Neutrophil (primary cell): Measurements from ENCODE around the gene ABL1.

Experiments
- H3K27ac ChIP-seq: fragments of 200-600 bp; sonication (generic); 2 replicates; pipeline ENCODE4 v1.5.1; 2016; ENCODE audit warnings: mild to moderate bottlenecking, moderate library complexity
- H3K27me3 ChIP-seq: fragments of 200-600 bp; sonication (generic); 2 replicates; pipeline ENCODE4 v1.6.0; 2016; ENCODE audit warnings: mild to moderate bottlenecking
- H3K36me3 ChIP-seq: fragments of 200-600 bp; sonication (generic); 2 replicates; pipeline ENCODE4 v1.5.1; 2017
- H3K4me1 ChIP-seq, 2 experiments: fragments of 200-600 bp in 1 of 2; sonication (generic) in 1 of 2; 1 replicate in 1 of 2; 2 replicates in 1 of 2; pipeline versions ENCODE4 v1.5.1 to v1.6.1; 2013 to 2016; ENCODE audit warnings: low read depth in 1 of 2, low read length in 1 of 2, mild to moderate bottlenecking in 1 of 2, moderate library complexity in 1 of 2; ENCODE audit not compliant: control insufficient read depth in 1 of 2, insufficient read depth in 1 of 2
- H3K4me3 ChIP-seq, 2 experiments: fragments of 200-600 bp in 1 of 2; sonication (generic) in 1 of 2; 1 replicate in 1 of 2; 2 replicates in 1 of 2; pipeline ENCODE4 v1.5.1; 2013 to 2016; ENCODE audit warnings: low read depth in 1 of 2, low read length in 1 of 2, mild to moderate bottlenecking in 1 of 2, moderate library complexity in 1 of 2
- H3K9me3 ChIP-seq: fragments of 200-600 bp; sonication (generic); 2 replicates; pipeline ENCODE4 v1.5.1; 2016
- CTCF ChIP-seq: fragments of 200-600 bp; sonication (generic); IDR thresholded peaks from 2 replicates; pipeline ENCODE4 v1.5.1; 2016; ENCODE audit warnings: antibody characterized with exemption

ABL1 gene

GRCh38 chr9:130879863-130880411, 44.9 kb downstream of the ABL1 start:
- Histone ChIP-seq H3K9me3 (no peaks in the 10 kb centered on the region), H3K27me3 (no peaks in the 10 kb centered on the region), H3K36me3 (peaks cover 68% of the 10 kb centered on the region), H3K4me1 (no peaks in the 10 kb centered on the region), H3K27ac (no peak overlapping the region), H3K4me3 (no peak overlapping the region)
- TF ChIP-seq CTCF: no peak

- peaks cover 70% of the 10 kb centered on the region for H3K36me3 ChIP-seq
- H3K4me1 ChIP-seq: no peaks in the 10 kb centered on the region
- H3K9me3 ChIP-seq: no peaks in the 10 kb centered on the region
- TF ChIP-seq CTCF: no peak
- no peak overlapping the region for H3K27ac ChIP-seq
- H3K4me3 ChIP-seq: no peak overlapping the region
- H3K27me3 ChIP-seq: no peaks in the 10 kb centered on the region
Measured at GRCh38 chr9:130880599-130881220, 45.7 kb downstream of the ABL1 start.

- Histone ChIP-seq H3K27ac (no peak overlapping the region), H3K36me3 (peaks cover 77% of the 10 kb centered on the region), H3K4me1 (no peaks in the 10 kb centered on the region), H3K4me3 (no peak overlapping the region), H3K27me3 (no peaks in the 10 kb centered on the region), H3K9me3 (no peaks in the 10 kb centered on the region)
- TF ChIP-seq CTCF: no peak
Measured at GRCh38 chr9:130881516-130881915, 46.5 kb downstream of the ABL1 start.

- Histone ChIP-seq H3K36me3 (peaks cover 90% of the 10 kb centered on the region), H3K4me1 (no peaks in the 10 kb centered on the region), H3K9me3 (no peaks in the 10 kb centered on the region), H3K27ac (no peak overlapping the region), H3K4me3 (no peak overlapping the region), H3K27me3 (no peaks in the 10 kb centered on the region)
- no peak for TF ChIP-seq CTCF
Measured at GRCh38 chr9:130882696-130883225, 47.7 kb downstream of the ABL1 start.

- Histone ChIP-seq H3K9me3 (no peaks in the 10 kb centered on the region), H3K27me3 (no peaks in the 10 kb centered on the region), H3K4me1 (no peaks in the 10 kb centered on the region), H3K36me3 (peaks cover 92% of the 10 kb centered on the region), H3K4me3 (no peak overlapping the region), H3K27ac (no peak overlapping the region)
- TF ChIP-seq CTCF: no peak
Measured at GRCh38 chr9:130883479-130883878, 48.4 kb downstream of the ABL1 start.
